MG63 (cell line): Measurements from ENCODE around the gene MIEF1. TPM values are rescaled to one million over a fixed set of nuclear protein-coding genes. Genes with fewer than 3 reads are reported as not detected.

Source experiments
- DNase-seq: peaks from one replicate; pipeline ENCODE4 v3.0.0-alpha.2; 2020
- H3K27me3 ChIP-seq: fragments of 250-450 bp; sonication (Bioruptor Pico); 2 replicates; pipeline ENCODE4 v1.5.1; 2020; ENCODE audit warnings: mild to moderate bottlenecking, moderate library complexity
- H3K36me3 ChIP-seq: fragments of 250-450 bp; sonication (Bioruptor Pico); 2 replicates; pipeline ENCODE4 v1.5.1; 2020; ENCODE audit warnings: mild to moderate bottlenecking, moderate library complexity
- H3K4me3 ChIP-seq: fragments of 250-450 bp; sonication (Bioruptor Pico); 2 replicates; pipeline ENCODE4 v1.5.1; 2020; ENCODE audit warnings: mild to moderate bottlenecking, moderate library complexity
- H3K9me3 ChIP-seq: fragments of 250-450 bp; sonication (Bioruptor Pico); 2 replicates; pipeline ENCODE4 v1.5.1; 2020; ENCODE audit warnings: mild to moderate bottlenecking, moderate library complexity
- total RNA-seq: library from RNA; depleted of rRNA; stranded (reverse); fragments of >200 nt; shearing (Covaris generic); gene quantifications from 2 replicates; pipeline ENCODE4 v1.2.3, GENCODE V29; 2014; ENCODE audit warnings: low replicate concordance

Gene MIEF1
- total RNA-seq, 1 experiment from 2014 or later: 32.3 TPM

DNA sequence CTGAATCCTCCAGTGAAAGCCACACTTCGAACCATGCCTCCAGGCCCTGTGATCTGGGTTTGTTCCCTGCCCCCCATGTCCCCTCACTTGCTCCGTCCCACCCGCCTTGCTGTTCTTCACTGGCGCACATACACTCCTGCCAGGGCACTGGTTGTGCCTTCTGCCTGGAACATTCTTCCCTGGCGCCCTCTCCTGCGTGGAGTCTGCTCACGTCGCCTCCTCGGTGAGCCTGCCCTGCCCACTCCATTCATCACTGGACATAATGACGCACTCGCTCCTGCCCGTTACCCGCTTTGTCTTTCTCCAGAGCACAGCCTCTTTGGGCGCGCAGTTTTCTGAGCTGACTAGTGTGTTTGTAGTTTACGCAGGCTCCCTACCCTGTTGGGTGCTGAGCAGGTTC is 21.0 kb upstream of the MIEF1 start:
- Histone ChIP-seq H3K4me3 (no peak overlapping the region), H3K36me3 (no peaks in the 10 kb centered on the region), H3K9me3 (no peaks in the 10 kb centered on the region), H3K27me3 (no peaks in the 10 kb centered on the region)
- no peak for DNase-seq

DNA sequence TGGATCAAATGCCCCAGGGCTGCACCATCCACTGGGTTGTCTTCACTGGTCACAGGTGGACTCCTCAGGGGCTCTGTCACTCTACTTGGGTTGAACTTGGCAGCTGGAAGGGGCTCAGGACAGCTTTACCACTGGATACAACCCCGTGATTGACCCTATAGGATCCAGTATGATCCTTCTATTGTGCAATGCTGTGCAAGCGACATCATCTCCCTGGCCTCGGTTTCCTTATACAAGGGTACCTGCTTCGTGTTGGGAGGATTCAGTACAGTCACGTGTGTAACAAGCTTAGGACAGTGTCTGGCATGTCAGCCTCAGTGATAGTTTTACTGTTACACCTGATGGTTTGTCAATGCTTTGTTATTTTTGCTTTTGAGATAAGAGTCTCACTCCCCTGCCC is 20.5 kb upstream of the MIEF1 start:
- H3K36me3 ChIP-seq: no peaks in the 10 kb centered on the region
- H3K27me3 ChIP-seq: no peaks in the 10 kb centered on the region
- no peak for DNase-seq
- H3K4me3 ChIP-seq: no peak overlapping the region
- H3K9me3 ChIP-seq: no peaks in the 10 kb centered on the region

- Histone ChIP-seq H3K36me3 (no peaks in the 10 kb centered on the region), H3K27me3 (no peaks in the 10 kb centered on the region), H3K4me3 (no peak overlapping the region), H3K9me3 (no peaks in the 10 kb centered on the region)
- DNase-seq: peak; percentile 34
Observed at GRCh38 chr22:39482768-39483167, 19.3 kb upstream of the MIEF1 start.

GRCh38 chr22:39486951-39487825 is 14.9 kb upstream of the MIEF1 start:
- Histone ChIP-seq H3K9me3 (no peaks in the 10 kb centered on the region), H3K4me3 (no peak overlapping the region), H3K36me3 (no peaks in the 10 kb centered on the region), H3K27me3 (no peaks in the 10 kb centered on the region)
- DNase-seq: no peak

GRCh38 chr22:39487826-39488520 is 14.1 kb upstream of the MIEF1 start:
- DNase-seq: no peak
- no peaks in the 10 kb centered on the region for H3K36me3 ChIP-seq
- H3K9me3 ChIP-seq: no peaks in the 10 kb centered on the region
- no peaks in the 10 kb centered on the region for H3K27me3 ChIP-seq
- no peak overlapping the region for H3K4me3 ChIP-seq

GRCh38 chr22:39488563-39489083 is 13.5 kb upstream of the MIEF1 start:
- DNase-seq: no peak
- no peaks in the 10 kb centered on the region for H3K27me3 ChIP-seq

DNA sequence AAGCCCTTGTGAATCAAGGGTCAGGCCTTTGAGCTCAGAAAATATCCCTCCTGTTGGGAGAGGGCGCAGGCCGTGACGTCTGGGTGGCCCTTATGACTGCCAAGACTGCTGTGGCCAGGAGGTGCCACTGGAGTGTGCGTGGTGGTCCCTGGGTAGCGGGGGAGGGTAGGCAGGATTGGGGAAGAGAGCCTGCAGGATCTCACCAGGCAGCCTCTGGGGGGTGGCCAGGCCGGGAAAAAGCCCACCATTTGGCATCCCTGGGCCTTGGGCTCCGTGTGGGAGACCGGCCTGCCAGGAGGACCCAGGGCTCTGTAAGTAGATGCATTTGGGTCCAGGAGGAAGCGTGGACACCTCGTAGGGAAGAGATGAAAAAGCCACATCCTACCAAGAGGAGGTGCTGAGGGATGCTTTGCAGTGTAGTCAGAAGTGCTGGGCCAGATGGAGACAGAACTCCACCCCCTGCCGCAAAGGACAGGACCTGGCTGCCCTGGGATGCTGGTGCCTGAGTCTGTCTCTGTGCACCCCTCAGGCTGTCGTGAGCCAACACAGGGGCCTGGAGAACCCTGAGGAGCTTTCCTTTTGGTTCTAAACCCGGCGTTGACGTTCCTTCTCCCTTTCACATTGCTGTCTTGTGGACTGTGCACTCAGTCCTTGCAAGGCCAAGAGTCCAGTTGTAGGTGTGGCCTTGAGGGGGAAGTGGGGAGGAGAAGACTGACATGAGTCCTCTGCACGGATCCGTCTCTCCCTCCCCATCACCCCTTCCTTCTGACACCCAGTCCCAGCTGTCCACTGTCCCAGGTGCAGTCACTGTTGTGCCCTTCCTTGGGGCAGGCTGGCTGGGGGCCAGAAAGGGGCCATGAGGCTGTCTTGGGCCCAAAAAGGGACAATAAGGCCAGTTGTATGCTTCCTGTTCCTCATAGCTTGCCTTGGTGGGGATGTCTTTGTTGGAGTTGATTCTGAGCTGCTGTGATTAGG is 12.7 kb upstream of the MIEF1 start:
- no peak for DNase-seq
- Histone ChIP-seq H3K4me3 (no peak overlapping the region), H3K27me3 (no peaks in the 10 kb centered on the region), H3K36me3 (no peaks in the 10 kb centered on the region), H3K9me3 (no peaks in the 10 kb centered on the region)

More at GRCh38 chr22:39488563-39489083, 13.5 kb upstream of the MIEF1 start:
- no peak overlapping the region for H3K4me3 ChIP-seq
- no peaks in the 10 kb centered on the region for H3K36me3 ChIP-seq
- H3K9me3 ChIP-seq: no peaks in the 10 kb centered on the region

- H3K4me3 ChIP-seq: no peak overlapping the region
- H3K9me3 ChIP-seq: no peaks in the 10 kb centered on the region
- no peaks in the 10 kb centered on the region for H3K27me3 ChIP-seq
- H3K36me3 ChIP-seq: no peaks in the 10 kb centered on the region
- DNase-seq: peak; percentile 71
Observed at GRCh38 chr22:39490135-39490798, 11.8 kb upstream of the MIEF1 start.

- H3K9me3 ChIP-seq: no peaks in the 10 kb centered on the region
- H3K4me3 ChIP-seq: no peak overlapping the region
- no peaks in the 10 kb centered on the region for H3K27me3 ChIP-seq
- no peaks in the 10 kb centered on the region for H3K36me3 ChIP-seq
- no peak for DNase-seq
Observed at GRCh38 chr22:39490966-39491680, 11.0 kb upstream of the MIEF1 start.

DNA sequence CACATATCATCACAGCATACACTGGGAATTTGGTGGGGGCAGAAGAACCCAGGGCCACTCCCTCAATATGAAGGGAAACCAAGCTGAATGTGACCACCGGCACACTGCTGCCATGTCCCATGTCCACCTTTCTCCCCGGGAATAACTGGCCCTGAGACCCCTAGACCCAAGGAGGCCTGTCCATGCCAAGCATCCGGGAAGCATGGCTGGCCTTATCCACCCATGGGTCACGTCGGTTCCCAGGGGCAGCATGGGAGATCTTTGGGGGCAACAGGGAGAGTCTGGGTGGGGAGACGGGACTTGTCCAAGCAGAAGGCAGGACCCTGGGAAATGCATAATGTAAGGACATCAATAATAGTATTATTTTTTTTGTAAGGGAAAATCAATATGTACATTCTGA is 10.4 kb upstream of the MIEF1 start:
- H3K9me3 ChIP-seq: no peaks in the 10 kb centered on the region
- no peak for DNase-seq
- no peaks in the 10 kb centered on the region for H3K36me3 ChIP-seq
- no peak overlapping the region for H3K4me3 ChIP-seq
- H3K27me3 ChIP-seq: no peaks in the 10 kb centered on the region

DNA sequence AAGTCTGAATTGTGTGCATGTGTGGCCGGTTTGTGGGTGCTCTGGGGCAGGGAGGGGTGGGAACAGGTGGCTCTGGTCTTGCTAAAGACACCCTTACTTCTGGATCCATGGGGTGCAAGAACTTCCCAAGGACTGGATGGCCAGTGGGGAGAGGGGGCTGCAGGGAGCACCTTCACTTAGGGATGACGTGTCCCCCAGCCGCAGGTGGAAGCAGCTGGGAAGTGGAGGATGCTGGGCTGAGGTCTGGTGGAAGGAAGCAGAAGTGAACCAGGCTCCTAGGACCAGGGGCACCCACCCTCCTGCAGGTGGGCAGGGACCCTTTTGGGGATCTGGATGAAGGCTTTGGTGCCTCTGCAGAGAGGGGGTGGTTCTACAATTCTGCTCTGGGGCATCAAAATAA is 9.9 kb upstream of the MIEF1 start:
- no peak overlapping the region for H3K4me3 ChIP-seq
- H3K27me3 ChIP-seq: no peaks in the 10 kb centered on the region
- no peaks in the 10 kb centered on the region for H3K9me3 ChIP-seq
- DNase-seq: no peak
- no peaks in the 10 kb centered on the region for H3K36me3 ChIP-seq

DNA sequence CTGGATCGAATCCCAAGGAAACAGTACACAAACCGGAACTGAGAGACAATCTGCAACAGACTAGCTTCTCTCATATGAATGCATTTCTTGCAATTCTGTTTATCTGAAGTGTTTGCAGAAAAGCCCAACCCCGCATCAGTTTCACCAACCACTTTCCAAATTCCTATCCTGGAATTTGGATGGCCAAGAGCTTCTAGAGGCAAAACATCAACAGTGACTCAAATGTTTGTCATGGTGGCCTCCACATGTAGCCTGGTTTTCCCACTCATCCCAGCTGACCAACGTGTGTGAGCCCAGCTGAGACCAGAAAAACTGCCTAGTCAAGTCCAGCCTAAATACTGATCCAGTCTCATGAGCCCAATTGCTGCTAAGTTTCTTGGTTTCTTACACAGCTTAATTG is 8.3 kb upstream of the MIEF1 start:
- DNase-seq: peak; percentile 54
- Histone ChIP-seq H3K36me3 (no peaks in the 10 kb centered on the region), H3K9me3 (no peaks in the 10 kb centered on the region), H3K4me3 (no peak overlapping the region), H3K27me3 (no peaks in the 10 kb centered on the region)

- DNase-seq: no peak
Observed at GRCh38 chr22:39494471-39495120, 7.5 kb upstream of the MIEF1 start.

DNA sequence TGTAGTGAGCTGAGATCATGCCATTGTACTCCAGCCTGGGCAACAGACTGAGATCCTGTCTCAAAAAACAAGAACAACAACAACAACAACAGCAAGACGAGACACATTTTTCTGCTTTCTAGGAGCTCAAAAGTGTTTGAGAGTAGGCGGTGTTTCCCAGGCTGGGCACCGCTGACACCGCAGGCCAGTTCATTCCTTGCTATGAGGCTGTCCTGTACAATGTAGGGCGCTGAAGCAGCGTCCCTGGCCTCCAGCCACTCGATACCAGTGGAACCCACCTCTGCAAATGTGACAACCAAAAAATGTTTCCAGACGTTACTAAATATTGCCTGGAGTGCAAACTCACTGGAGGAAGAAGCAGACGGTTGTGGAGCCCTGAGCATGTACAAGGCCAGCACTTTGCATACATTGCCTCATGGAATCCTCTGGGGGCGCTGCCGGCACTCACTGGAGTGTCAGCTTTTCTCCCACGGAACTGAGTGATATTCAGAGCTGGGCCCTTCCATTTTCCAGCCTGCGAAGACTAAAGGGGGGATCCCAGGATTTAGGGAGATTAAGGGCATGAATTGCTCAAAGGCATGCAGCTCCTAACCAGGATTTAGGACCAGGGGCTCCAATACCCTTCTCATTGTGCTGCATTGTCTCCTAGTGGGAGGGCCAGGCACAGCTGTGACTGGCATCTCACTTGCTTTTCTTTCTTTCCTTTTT is 5.8 kb upstream of the MIEF1 start:
- H3K36me3 ChIP-seq: no peaks in the 10 kb centered on the region
- DNase-seq: peak; percentile 53
- no peaks in the 10 kb centered on the region for H3K9me3 ChIP-seq
- no peaks in the 10 kb centered on the region for H3K27me3 ChIP-seq
- no peak overlapping the region for H3K4me3 ChIP-seq

More at GRCh38 chr22:39494471-39495120, 7.5 kb upstream of the MIEF1 start:
- no peaks in the 10 kb centered on the region for H3K9me3 ChIP-seq
- H3K4me3 ChIP-seq: no peak overlapping the region
- no peaks in the 10 kb centered on the region for H3K36me3 ChIP-seq
- no peaks in the 10 kb centered on the region for H3K27me3 ChIP-seq

- H3K9me3 ChIP-seq: no peaks in the 10 kb centered on the region
- H3K4me3 ChIP-seq: no peak overlapping the region
- H3K27me3 ChIP-seq: no peaks in the 10 kb centered on the region
- no peaks in the 10 kb centered on the region for H3K36me3 ChIP-seq
- no peak for DNase-seq
Observed at GRCh38 chr22:39497429-39497828, 4.7 kb upstream of the MIEF1 start.
